Stomach (tissue), 9 donors: ENCODE measurements around the gene BNC2. TPM values are rescaled to one million over a fixed set of nuclear protein-coding genes. Genes with fewer than 3 reads are reported as not detected.

Experiments
- DNase-seq, 2 donors: peaks; one replicate each; pipeline versions ENCODE4 v3.0.0 to v3.0.0-alpha.2; 2013 to 2019
- H3K27ac ChIP-seq, 5 donors: fragments of 200-600 bp in 4 of 5; sonication (generic) in 4 of 5; one replicate each; pipeline ENCODE4 v1.5.1; 2013 to 2019; ENCODE audit warnings: mild to moderate bottlenecking in 1 of 5, moderate library complexity in 1 of 5
- H3K27me3 ChIP-seq, 3 donors: fragments of 200-600 bp; sonication (generic); one replicate each; pipeline ENCODE4 v1.5.1; 2017 to 2019; ENCODE audit warnings: mixed run types in 1 of 3
- H3K36me3 ChIP-seq, 4 donors: fragments of 200-600 bp; sonication (generic); 1 replicate in 3 of 4; 2 replicates in 1 of 4; pipeline ENCODE4 v1.5.1; 2016 to 2019
- H3K4me1 ChIP-seq, 4 donors: fragments of 200-600 bp; sonication (generic); one replicate each; pipeline ENCODE4 v1.5.1; 2016 to 2019
- H3K4me3 ChIP-seq, 4 donors: fragments of 200-600 bp; sonication (generic) in 3 of 4; one replicate each; pipeline ENCODE4 v1.5.1; 2016 to 2019; ENCODE audit warnings: mild to moderate bottlenecking in 1 of 4
- H3K9me3 ChIP-seq, 4 donors: fragments of 200-600 bp; sonication (generic); one replicate each; pipeline ENCODE4 v1.5.1; 2016 to 2019
- CTCF ChIP-seq, 7 experiments: fragments of 450-650 bp in 4 of 7; fragments of 200-600 bp in 3 of 7; sonication (generic) in 3 of 7; IDR thresholded peaks; one replicate each; pipeline ENCODE4 v1.5.1; 2016 to 2019; ENCODE audit warnings: antibody characterized with exemption in 7 of 7, control low read depth in 2 of 7, mild to moderate bottlenecking in 1 of 7
- EP300 ChIP-seq: sonication (generic); formaldehyde crosslinking; IDR thresholded peaks from one replicate; pipeline ENCODE4 v1.6.1; 2017; ENCODE audit warnings: antibody characterized with exemption
- POLR2A ChIP-seq, 4 donors: fragments of 450-650 bp; IDR thresholded peaks; one replicate each; pipeline ENCODE4 v1.6.1; 2016; ENCODE audit warnings: antibody characterized with exemption in 4 of 4, control low read depth in 2 of 4, mild to moderate bottlenecking in 1 of 4, moderate library complexity in 1 of 4
- POLR2AphosphoS5 ChIP-seq, 3 donors: sonication (generic); formaldehyde crosslinking; IDR thresholded peaks; one replicate each; pipeline ENCODE4 v1.6.1; 2016; ENCODE audit warnings: antibody characterized with exemption in 3 of 3
- WGBS, 5 donors: extraction: QIAGEN DNeasy Blood & Tissue Kit in 3 of 5; methylation state at CpG; one replicate each; pipeline versions ENCODE4 v1.1.5 to v1.1.7; 2013 to 2018; 5-methylcytosine and 5-hydroxymethylcytosine counted together
- intact Hi-C: fragments of 100-400 bp; cut with DNase I; formaldehyde crosslinking; loops from one replicate; pipeline ENCODE4 v1.15.1; 2023; ENCODE audit warnings: low total_unique reads
- polyA plus RNA-seq, 3 donors: library from polyadenylated mRNA; stranded (reverse); fragments of 200-250 nt; gene quantifications; one replicate each; pipeline ENCODE4 v1.2.3, GENCODE V29; 2013
- total RNA-seq, 5 donors: library from RNA; depleted of rRNA; stranded (reverse); fragments of >200 nt; gene quantifications; one replicate each; pipeline versions ENCODE4 v1.1.0 to v1.2.3, GENCODE V29; 2014 to 2016
- donor health status: healthy with polysubstance abuse.
- donor health status: Bipolar disorder and iron deficiency.
- donor health status: healthy.

Gene BNC2
- total and polyA plus RNA-seq, 8 donors = 1.1 to 60.7 (median 7.6) TPM

DNA sequence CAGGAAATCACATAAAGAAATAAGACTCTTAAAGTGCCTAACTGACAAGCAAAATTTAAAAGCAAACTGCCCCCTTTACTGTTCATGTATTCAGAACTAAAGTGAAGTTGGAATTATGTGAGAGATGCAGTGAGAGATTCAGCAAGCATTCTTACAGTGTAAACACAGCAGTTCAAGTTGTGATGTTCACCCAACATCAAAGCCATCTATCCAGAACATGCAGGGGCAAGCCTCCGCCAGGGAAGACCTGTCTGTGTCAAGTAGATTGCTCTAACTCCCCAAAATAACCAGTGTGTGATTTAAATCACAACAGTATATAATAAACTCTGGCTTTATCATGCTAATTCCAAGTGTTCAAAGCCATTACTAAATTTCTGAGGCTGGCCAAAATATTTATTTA lies 233.3 kb downstream of the BNC2 start:
- Histone ChIP-seq H3K4me3 (no peak overlapping the region), H3K4me1 (peaks cover 0 to 8% (median 3%) of the 10 kb centered on the region in 4 donors), H3K9me3 (no peaks in the 10 kb centered on the region), H3K36me3 (no peaks in the 10 kb centered on the region), H3K27me3 (no peaks in the 10 kb centered on the region), H3K27ac (no peak overlapping the region)
- DNase-seq = no peak
- TF ChIP-seq EP300 (no peak), POLR2AphosphoS5 (IDR thresholded peaks at IDR 0.05) (no peak), CTCF (IDR thresholded peaks at IDR 0.05) (no peak), POLR2A (IDR thresholded peaks at IDR 0.05) (no peak)
- WGBS, 5 donors = 72 to 87% (median 84%) methylated on average over 1 of the region's 1 CpG
- intact Hi-C loops = no loop called here

GRCh38 chr9:16633794-16634193 lies 236.7 kb downstream of the BNC2 start:
- TF ChIP-seq CTCF (IDR thresholded peaks at IDR 0.05) = no peak
- TF ChIP-seq EP300 = no peak
- TF ChIP-seq POLR2A (IDR thresholded peaks at IDR 0.05) = no peak
- no peak for TF ChIP-seq POLR2AphosphoS5 (IDR thresholded peaks at IDR 0.05)
- Histone ChIP-seq H3K27me3 (no peaks in the 10 kb centered on the region), H3K4me1 (peaks cover 0 to 8% (median 3%) of the 10 kb centered on the region in 4 donors), H3K36me3 (no peaks in the 10 kb centered on the region), H3K27ac (no peak overlapping the region), H3K4me3 (no peak overlapping the region), H3K9me3 (no peaks in the 10 kb centered on the region)
- DNase-seq = no peak
- 56 to 71% (median 64%) methylated on average over 2 of the region's 2 CpGs for WGBS, 5 donors
- intact Hi-C loops = no loop called here

DNA sequence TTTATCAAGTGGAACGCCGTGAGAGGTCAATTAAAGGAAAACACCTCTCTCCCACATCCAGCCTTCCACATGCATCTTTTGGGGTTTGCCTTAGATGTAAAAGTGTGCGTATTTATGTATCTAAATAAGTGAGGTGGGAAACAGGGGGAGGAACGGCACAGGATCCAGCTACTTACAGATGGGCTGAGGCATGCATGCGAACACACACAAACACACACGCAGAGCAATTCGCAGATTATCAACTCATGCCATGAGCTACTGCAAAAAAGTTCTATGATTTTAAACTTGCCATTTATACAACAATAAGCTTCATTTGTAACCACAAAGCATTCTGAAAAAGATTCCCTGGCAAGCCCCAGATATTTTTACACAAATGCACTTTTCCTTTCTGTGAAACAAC lies 242.1 kb downstream of the BNC2 start:
- intact Hi-C loops = no loop called here
- H3K27me3 ChIP-seq = no peaks in the 10 kb centered on the region
- H3K36me3 ChIP-seq = no peaks in the 10 kb centered on the region
- peaks cover 0 to 42% (median 14%) of the 10 kb centered on the region in 4 donors for H3K4me1 ChIP-seq
- DNase-seq = no peak
- WGBS, 5 donors = 76 to 85% (median 83%) methylated on average over 7 of the region's 7 CpGs
- no peak overlapping the region for H3K4me3 ChIP-seq
- H3K27ac ChIP-seq = peak overlapping the region in 3 of 5 donors; percentile 24 to 61 (median 53)
- no peak for TF ChIP-seq POLR2A (IDR thresholded peaks at IDR 0.05)
- TF ChIP-seq CTCF (IDR thresholded peaks at IDR 0.05) = no peak
- TF ChIP-seq EP300 = no peak
- TF ChIP-seq POLR2AphosphoS5 (IDR thresholded peaks at IDR 0.05) = no peak
- no peaks in the 10 kb centered on the region for H3K9me3 ChIP-seq

- Histone ChIP-seq H3K9me3 (no peaks in the 10 kb centered on the region), H3K27me3 (no peaks in the 10 kb centered on the region), H3K4me3 (no peak overlapping the region), H3K36me3 (no peaks in the 10 kb centered on the region), H3K4me1 (peaks cover 0 to 42% (median 14%) of the 10 kb centered on the region in 4 donors), H3K27ac (peak overlapping the region in 3 of 5 donors; percentile 53 to 61 (median 60))
- intact Hi-C loops = no loop called here
- TF ChIP-seq POLR2AphosphoS5 (IDR thresholded peaks at IDR 0.05) = peak in 2 of 3 donors; percentile 28 to 72
- no peak for TF ChIP-seq POLR2A (IDR thresholded peaks at IDR 0.05)
- peak in 1 of 2 donors; percentile 69 for DNase-seq
- WGBS, 5 donors = 63 to 79% (median 73%) methylated on average over 6 of the region's 6 CpGs
Measured at GRCh38 chr9:16627967-16628366, 242.5 kb downstream of the BNC2 start.

DNA sequence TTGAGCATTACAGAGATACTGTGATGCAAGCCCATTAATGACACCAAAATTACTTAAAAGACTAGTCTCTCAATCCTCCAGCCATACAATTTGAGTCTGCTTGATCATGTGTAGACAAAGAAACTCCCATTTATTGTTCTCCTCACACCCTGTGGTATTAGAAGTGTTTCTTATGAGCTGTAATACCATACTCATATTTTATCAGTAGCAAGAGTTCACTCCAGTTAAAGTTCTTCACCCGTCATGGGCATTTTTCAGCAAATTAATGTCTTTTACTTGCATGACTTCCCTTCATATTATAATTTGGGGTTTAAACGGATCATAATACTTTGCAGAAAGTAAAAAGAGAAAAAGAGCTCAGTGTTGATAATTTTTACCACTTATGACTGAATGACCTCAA lies 242.9 kb downstream of the BNC2 start:
- H3K4me3 ChIP-seq = no peak overlapping the region
- no peaks in the 10 kb centered on the region for H3K9me3 ChIP-seq
- TF ChIP-seq POLR2A (IDR thresholded peaks at IDR 0.05) = no peak
- TF ChIP-seq POLR2AphosphoS5 (IDR thresholded peaks at IDR 0.05) = no peak
- no peak for TF ChIP-seq EP300
- intact Hi-C loops = no loop called here
- no peak for DNase-seq
- WGBS, 5 donors = 75 to 87% (median 80%) methylated on average over 2 of the region's 2 CpGs
- no peaks in the 10 kb centered on the region for H3K36me3 ChIP-seq
- H3K4me1 ChIP-seq = peaks cover 0 to 42% (median 14%) of the 10 kb centered on the region in 4 donors
- no peaks in the 10 kb centered on the region for H3K27me3 ChIP-seq
- peak overlapping the region in 3 of 5 donors; percentile 53 to 61 (median 60) for H3K27ac ChIP-seq
